ENCODE results near the gene FBXW8.

Gene FBXW8

GRCh38 chr12:117002051-117002817 lies 91.5 kb downstream of the FBXW8 start:
- DNase-seq (ENCODE audit: extremely low read depth, low read depth), result no peak
- no peak for TF ChIP-seq CTCF (IDR thresholded peaks at IDR 0.05; ENCODE audit: low read depth, low read length, missing control alignments)

GRCh38 chr12:117003883-117004404 lies 93.2 kb downstream of the FBXW8 start:
- H3K4me3 ChIP-seq (replicated peaks; ENCODE audit: low read depth, low read length), result no peak overlapping the region
- DNase-seq (ENCODE audit: extremely low read depth, low read depth), result no peak
- TF ChIP-seq CTCF (IDR thresholded peaks at IDR 0.05; ENCODE audit: low read depth, low read length, missing control alignments), result no peak

More at GRCh38 chr12:117002051-117002817, 91.5 kb downstream of the FBXW8 start:
- H3K4me3 ChIP-seq (replicated peaks; ENCODE audit: low read depth, low read length), result no peak overlapping the region

- TF ChIP-seq CTCF (IDR thresholded peaks at IDR 0.05; ENCODE audit: low read depth, low read length, missing control alignments), result no peak
- DNase-seq (ENCODE audit: extremely low read depth, low read depth), result no peak
- H3K4me3 ChIP-seq (replicated peaks; ENCODE audit: low read depth, low read length), result no peak overlapping the region
Measured at GRCh38 chr12:117005417-117006046, 94.8 kb downstream of the FBXW8 start.

GRCh38 chr12:117006333-117006732 lies 95.6 kb downstream of the FBXW8 start:
- H3K4me3 ChIP-seq (replicated peaks; ENCODE audit: low read depth, low read length), result no peak overlapping the region
- no peak for DNase-seq (ENCODE audit: extremely low read depth, low read depth)
- TF ChIP-seq CTCF (IDR thresholded peaks at IDR 0.05; ENCODE audit: low read depth, low read length, missing control alignments), result no peak

GRCh38 chr12:117007577-117007976 lies 96.8 kb downstream of the FBXW8 start:
- no peak for DNase-seq (ENCODE audit: extremely low read depth, low read depth)
- no peak overlapping the region for H3K4me3 ChIP-seq (replicated peaks; ENCODE audit: low read depth, low read length)
- no peak for TF ChIP-seq CTCF (IDR thresholded peaks at IDR 0.05; ENCODE audit: low read depth, low read length, missing control alignments)

GRCh38 chr12:117009759-117010158 lies 99.0 kb downstream of the FBXW8 start:
- TF ChIP-seq CTCF (IDR thresholded peaks at IDR 0.05; ENCODE audit: low read depth, low read length, missing control alignments), result no peak
- no peak for DNase-seq (ENCODE audit: extremely low read depth, low read depth)
- no peak overlapping the region for H3K4me3 ChIP-seq (replicated peaks; ENCODE audit: low read depth, low read length)
